DOHH2 (cell line): Measurements from ENCODE around the gene ATG4B.

Experiments used
- EZH2phosphoT487 ChIP-seq: fragments of 200-600 bp; sonication (generic); IDR thresholded peaks from 2 replicates; pipeline ENCODE4 v1.6.1; 2017; ENCODE audit warnings: borderline replicate concordance, mild to moderate bottlenecking, antibody characterized with exemption, low read length, moderate library complexity, mixed read lengths
- TF ChIP-seq, protein P1 (sequence below): fragments of 200-600 bp; sonication (generic); IDR thresholded peaks from one replicate; pipeline ENCODE4 v1.5.1; 2014; ENCODE audit warnings: antibody characterized with exemption, mild to moderate bottlenecking, low read depth, low read length; ENCODE audit not compliant: poor library complexity, severe bottlenecking

DNA sequence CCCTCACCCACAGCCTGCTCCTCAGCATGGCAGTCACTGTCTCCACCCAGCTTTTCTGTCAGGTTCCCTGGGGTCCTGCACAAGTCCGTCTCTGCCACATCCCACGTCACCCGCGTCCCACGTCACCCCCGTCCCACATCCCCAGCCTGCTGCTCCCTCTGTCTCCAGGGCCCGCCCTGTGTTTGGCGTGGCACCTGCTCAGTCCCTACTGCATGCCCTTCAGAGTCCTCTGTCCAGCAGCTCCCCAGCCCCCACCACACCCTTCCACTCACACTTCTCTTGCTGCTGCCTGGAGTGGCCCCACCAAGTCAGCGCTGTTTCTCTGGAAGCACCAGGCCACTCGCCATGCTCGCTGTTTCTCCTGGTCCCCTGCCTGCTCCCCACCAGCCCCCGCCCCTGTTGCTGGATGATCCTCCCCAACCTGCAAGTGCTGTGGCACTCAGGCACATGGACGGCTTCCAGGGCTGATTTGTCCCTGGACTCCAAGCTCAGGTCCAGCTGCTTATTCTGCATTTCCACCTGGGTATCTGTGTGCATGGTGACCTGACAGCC lies 18.8 kb downstream of the ATG4B start:
- TF ChIP-seq, protein P1, sequence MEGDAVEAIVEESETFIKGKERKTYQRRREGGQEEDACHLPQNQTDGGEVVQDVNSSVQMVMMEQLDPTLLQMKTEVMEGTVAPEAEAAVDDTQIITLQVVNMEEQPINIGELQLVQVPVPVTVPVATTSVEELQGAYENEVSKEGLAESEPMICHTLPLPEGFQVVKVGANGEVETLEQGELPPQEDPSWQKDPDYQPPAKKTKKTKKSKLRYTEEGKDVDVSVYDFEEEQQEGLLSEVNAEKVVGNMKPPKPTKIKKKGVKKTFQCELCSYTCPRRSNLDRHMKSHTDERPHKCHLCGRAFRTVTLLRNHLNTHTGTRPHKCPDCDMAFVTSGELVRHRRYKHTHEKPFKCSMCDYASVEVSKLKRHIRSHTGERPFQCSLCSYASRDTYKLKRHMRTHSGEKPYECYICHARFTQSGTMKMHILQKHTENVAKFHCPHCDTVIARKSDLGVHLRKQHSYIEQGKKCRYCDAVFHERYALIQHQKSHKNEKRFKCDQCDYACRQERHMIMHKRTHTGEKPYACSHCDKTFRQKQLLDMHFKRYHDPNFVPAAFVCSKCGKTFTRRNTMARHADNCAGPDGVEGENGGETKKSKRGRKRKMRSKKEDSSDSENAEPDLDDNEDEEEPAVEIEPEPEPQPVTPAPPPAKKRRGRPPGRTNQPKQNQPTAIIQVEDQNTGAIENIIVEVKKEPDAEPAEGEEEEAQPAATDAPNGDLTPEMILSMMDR = no peak
- no peak for TF ChIP-seq EZH2phosphoT487
